Measurements from ENCODE around the gene OPCML. TPM values are rescaled to one million over a fixed set of nuclear protein-coding genes. Genes with fewer than 3 reads are reported as not detected.

Gene OPCML
- total RNA-seq, 2 experiments from 2014 or later, result not detected

GRCh38 chr11:132886335-132886734 is 646.0 kb downstream of the OPCML start:
- Mint-ChIP-seq H3K27me3 (peaks cover 2% of the 10 kb centered on the region), H3K4me3 (no peak overlapping the region), H3K9me3 (no peaks in the 10 kb centered on the region), H3K36me3 (no peaks in the 10 kb centered on the region), H3K4me1 (no peaks in the 10 kb centered on the region), H3K27ac (no peak overlapping the region)
- DNase-seq (no peak), ATAC-seq (ENCODE audit: low read depth) (no peak)
- POLR2A ChIA-PET, result no interaction called here

- ATAC-seq (ENCODE audit: low read depth) (no peak), DNase-seq (no peak)
- no peaks in the 10 kb centered on the region for H3K36me3 Mint-ChIP-seq
- H3K27me3 Mint-ChIP-seq, result peaks cover 2% of the 10 kb centered on the region
- no peak overlapping the region for H3K4me3 Mint-ChIP-seq
- H3K9me3 Mint-ChIP-seq, result no peaks in the 10 kb centered on the region
- H3K4me1 Mint-ChIP-seq, result no peaks in the 10 kb centered on the region
- no peak overlapping the region for H3K27ac Mint-ChIP-seq
- POLR2A ChIA-PET, result no interaction called here
Observed at GRCh38 chr11:132883241-132883640, 649.1 kb downstream of the OPCML start.

- Mint-ChIP-seq H3K27ac (no peak overlapping the region), H3K27me3 (peaks cover 2% of the 10 kb centered on the region)
- ATAC-seq (ENCODE audit: low read depth), result no peak
Observed at GRCh38 chr11:132881622-132882021, 650.7 kb downstream of the OPCML start.

GRCh38 chr11:132878111-132878510 is 654.2 kb downstream of the OPCML start:
- no peaks in the 10 kb centered on the region for H3K36me3 Mint-ChIP-seq
- peaks cover 3% of the 10 kb centered on the region for H3K4me1 Mint-ChIP-seq
- no peak overlapping the region for H3K27ac Mint-ChIP-seq
- H3K4me3 Mint-ChIP-seq, result no peak overlapping the region
- ATAC-seq (ENCODE audit: low read depth) (no peak), DNase-seq (no peak)
- H3K27me3 Mint-ChIP-seq, result no peaks in the 10 kb centered on the region
- H3K9me3 Mint-ChIP-seq, result no peaks in the 10 kb centered on the region
- POLR2A ChIA-PET, result no interaction called here

More at GRCh38 chr11:132881622-132882021, 650.7 kb downstream of the OPCML start:
- H3K4me3 Mint-ChIP-seq, result no peak overlapping the region
- H3K36me3 Mint-ChIP-seq, result no peaks in the 10 kb centered on the region
- POLR2A ChIA-PET, result no interaction called here
- peaks cover 2% of the 10 kb centered on the region for H3K4me1 Mint-ChIP-seq
- DNase-seq, result no peak
- no peaks in the 10 kb centered on the region for H3K9me3 Mint-ChIP-seq

DNA sequence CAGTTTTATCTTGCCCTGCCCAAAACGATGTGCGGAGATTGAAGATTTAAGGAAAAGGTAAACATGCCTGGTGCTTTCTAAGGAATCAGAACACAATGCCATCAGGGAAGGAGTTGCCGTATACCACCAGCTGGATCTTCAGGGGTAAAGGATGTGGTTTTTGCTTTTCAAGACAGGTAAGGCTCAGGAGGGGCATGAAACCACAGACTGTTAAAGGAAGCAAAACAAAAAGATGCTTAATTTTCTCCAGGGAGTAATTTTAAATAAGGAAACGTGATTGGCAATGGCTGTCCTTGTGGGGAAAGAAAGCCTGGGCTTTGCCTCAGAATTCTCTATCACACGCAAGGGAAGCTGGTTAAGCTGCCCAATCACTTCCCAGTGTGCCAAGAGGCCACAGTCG is 655.6 kb downstream of the OPCML start:
- DNase-seq, result no peak
- no peaks in the 10 kb centered on the region for H3K36me3 Mint-ChIP-seq
- no peaks in the 10 kb centered on the region for H3K27me3 Mint-ChIP-seq
- no peaks in the 10 kb centered on the region for H3K9me3 Mint-ChIP-seq
- H3K4me1 Mint-ChIP-seq, result peaks cover 3% of the 10 kb centered on the region
- POLR2A ChIA-PET, result no interaction called here
- no peak overlapping the region for H3K27ac Mint-ChIP-seq
- H3K4me3 Mint-ChIP-seq, result no peak overlapping the region
- no peak for ATAC-seq (ENCODE audit: low read depth)

- peaks cover 3% of the 10 kb centered on the region for H3K4me1 Mint-ChIP-seq
- POLR2A ChIA-PET, result no interaction called here
- no peak for ATAC-seq (ENCODE audit: low read depth)
- no peak for DNase-seq
- no peaks in the 10 kb centered on the region for H3K27me3 Mint-ChIP-seq
- H3K27ac Mint-ChIP-seq, result no peak overlapping the region
- H3K4me3 Mint-ChIP-seq, result no peak overlapping the region
- H3K36me3 Mint-ChIP-seq, result no peaks in the 10 kb centered on the region
- no peaks in the 10 kb centered on the region for H3K9me3 Mint-ChIP-seq
Observed at GRCh38 chr11:132876239-132876638, 656.1 kb downstream of the OPCML start.

DNA sequence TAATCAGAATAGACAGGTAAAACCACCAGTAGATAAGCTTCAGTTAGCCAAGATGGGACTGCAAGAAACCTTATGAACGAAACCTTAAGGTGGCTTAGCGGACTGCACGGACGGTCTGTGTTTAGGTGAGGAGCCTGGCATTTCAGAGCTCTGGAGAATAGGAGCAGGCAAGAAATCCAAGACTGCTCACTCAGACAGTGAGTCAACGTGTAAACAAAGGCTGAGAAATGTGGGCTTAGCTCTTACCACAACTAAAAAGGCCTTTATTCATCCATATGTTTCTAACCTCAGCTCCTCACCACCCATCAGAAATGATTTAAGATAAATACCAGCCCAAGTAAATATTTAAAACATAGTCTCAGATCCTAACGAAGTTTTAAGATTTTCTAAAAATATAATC is 657.7 kb downstream of the OPCML start:
- no peak for DNase-seq
- peaks cover 3% of the 10 kb centered on the region for H3K4me1 Mint-ChIP-seq
- no peaks in the 10 kb centered on the region for H3K27me3 Mint-ChIP-seq
- no peaks in the 10 kb centered on the region for H3K36me3 Mint-ChIP-seq
- no peak for ATAC-seq (ENCODE audit: low read depth)
- no peak overlapping the region for H3K27ac Mint-ChIP-seq
- POLR2A ChIA-PET, result no interaction called here
- H3K4me3 Mint-ChIP-seq, result no peak overlapping the region
- H3K9me3 Mint-ChIP-seq, result no peaks in the 10 kb centered on the region

DNA sequence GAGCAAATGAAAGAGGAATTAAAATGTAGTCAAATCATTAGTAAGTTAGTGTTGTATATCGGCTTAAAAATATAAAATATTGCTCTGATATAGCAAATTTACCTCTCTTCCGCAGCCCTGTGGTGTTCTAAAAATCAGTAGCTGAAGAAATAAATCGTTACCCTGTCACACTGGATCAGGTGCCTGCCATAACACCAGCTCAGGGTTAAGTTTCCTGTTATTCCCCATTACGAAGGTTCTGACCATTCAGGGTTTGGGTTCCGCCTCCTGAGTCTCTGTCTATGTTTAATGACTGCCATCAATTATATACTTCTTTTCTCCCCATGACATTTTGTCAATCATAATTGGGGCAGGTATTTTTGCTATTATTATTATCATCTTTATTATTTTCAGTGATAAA is 658.5 kb downstream of the OPCML start:
- POLR2A ChIA-PET, result no interaction called here
- no peaks in the 10 kb centered on the region for H3K36me3 Mint-ChIP-seq
- no peak for ATAC-seq (ENCODE audit: low read depth)
- no peak for DNase-seq
- peaks cover 3% of the 10 kb centered on the region for H3K4me1 Mint-ChIP-seq
- H3K4me3 Mint-ChIP-seq, result no peak overlapping the region
- no peaks in the 10 kb centered on the region for H3K9me3 Mint-ChIP-seq
- no peaks in the 10 kb centered on the region for H3K27me3 Mint-ChIP-seq
- no peak overlapping the region for H3K27ac Mint-ChIP-seq

- H3K9me3 Mint-ChIP-seq, result no peaks in the 10 kb centered on the region
- H3K4me1 Mint-ChIP-seq, result peaks cover 3% of the 10 kb centered on the region
- no peak overlapping the region for H3K27ac Mint-ChIP-seq
- H3K4me3 Mint-ChIP-seq, result no peak overlapping the region
- DNase-seq, result no peak
- H3K27me3 Mint-ChIP-seq, result peaks cover 2% of the 10 kb centered on the region
- no peak for ATAC-seq (ENCODE audit: low read depth)
- POLR2A ChIA-PET, result no interaction called here
- no peaks in the 10 kb centered on the region for H3K36me3 Mint-ChIP-seq
Observed at GRCh38 chr11:132872211-132872610, 660.1 kb downstream of the OPCML start.

DNA sequence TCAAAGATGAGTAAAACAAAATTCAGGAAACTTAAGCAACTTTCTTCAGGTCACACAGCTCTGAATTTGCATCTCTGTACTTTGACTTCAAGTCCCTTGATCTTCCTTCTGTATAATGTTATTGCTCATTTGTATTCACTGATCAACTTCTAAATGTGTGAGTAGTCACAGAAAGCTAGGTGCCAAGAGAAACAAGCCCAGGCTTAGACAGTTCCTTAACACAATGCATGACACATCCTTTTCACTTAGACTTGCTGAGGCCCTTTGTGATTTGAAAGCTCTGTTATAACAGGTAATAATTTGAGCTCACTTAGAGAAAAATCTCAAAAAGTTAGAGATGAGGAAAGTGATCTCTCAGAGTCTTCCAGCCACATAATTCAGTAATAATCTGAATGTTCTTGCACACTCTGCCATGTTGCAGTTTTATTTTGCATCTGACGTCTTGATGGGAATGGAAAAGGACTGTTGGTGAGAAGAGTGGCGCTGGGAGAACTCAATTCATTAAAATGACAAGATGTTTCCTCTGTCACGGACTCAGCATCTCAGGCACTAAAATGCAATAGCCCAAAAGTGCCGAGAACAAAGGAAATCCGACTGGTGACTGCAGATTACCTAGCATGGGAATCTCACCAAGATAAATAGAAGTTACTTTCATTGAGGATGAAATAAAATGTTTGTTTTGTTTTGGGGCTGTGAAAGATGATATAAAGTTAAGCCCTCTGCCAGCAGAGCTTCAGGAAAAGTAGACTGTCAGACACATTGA is 665.3 kb downstream of the OPCML start:
- H3K36me3 Mint-ChIP-seq, result no peaks in the 10 kb centered on the region
- H3K27ac Mint-ChIP-seq, result no peak overlapping the region
- H3K27me3 Mint-ChIP-seq, result peaks cover 2% of the 10 kb centered on the region
- ATAC-seq (ENCODE audit: low read depth) (no peak), DNase-seq (no peak)
- POLR2A ChIA-PET, result no interaction called here
- no peaks in the 10 kb centered on the region for H3K4me1 Mint-ChIP-seq
- no peak overlapping the region for H3K4me3 Mint-ChIP-seq
- no peaks in the 10 kb centered on the region for H3K9me3 Mint-ChIP-seq

- ATAC-seq (ENCODE audit: low read depth), result no peak
- no peaks in the 10 kb centered on the region for H3K9me3 Mint-ChIP-seq
- no peak overlapping the region for H3K27ac Mint-ChIP-seq
- no peaks in the 10 kb centered on the region for H3K4me1 Mint-ChIP-seq
- POLR2A ChIA-PET, result no interaction called here
- no peak overlapping the region for H3K4me3 Mint-ChIP-seq
- no peak for DNase-seq
- peaks cover 2% of the 10 kb centered on the region for H3K27me3 Mint-ChIP-seq
- no peaks in the 10 kb centered on the region for H3K36me3 Mint-ChIP-seq
Observed at GRCh38 chr11:132865623-132866022, 666.7 kb downstream of the OPCML start.

DNA sequence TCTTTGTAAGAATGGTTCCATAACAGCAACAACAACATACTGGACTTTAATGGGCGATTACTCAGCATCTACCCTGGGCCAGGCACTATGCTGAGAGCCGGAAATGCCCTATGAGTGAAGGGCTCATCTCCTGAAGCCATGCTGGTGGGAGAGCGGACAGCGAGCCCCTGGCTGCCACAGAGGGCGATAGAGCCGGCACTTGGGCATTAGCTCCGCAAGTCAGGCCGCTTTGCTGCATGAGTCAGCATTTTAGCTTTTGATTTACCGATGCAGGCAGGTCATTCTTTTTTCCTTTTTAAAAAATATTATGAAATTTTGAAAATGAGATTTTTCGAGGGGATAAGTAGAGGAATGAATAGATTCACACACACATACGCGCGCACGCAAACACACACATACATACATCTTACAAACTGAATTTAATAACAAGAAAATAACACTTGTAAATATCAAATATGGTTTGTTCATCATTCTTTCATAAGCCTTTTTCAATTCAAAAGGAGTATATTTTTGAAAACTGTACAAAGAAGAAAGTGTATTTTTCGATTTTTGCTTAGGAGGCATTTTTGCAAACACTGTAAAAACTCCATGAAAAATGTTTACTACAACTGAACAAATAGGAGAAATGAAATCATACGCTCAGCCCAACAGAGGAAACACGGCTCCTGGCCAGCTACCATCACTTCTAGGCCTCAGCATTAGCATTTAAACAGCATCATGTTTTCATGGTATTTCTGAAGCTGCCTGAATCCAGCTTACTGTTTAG is 667.3 kb downstream of the OPCML start:
- ATAC-seq (ENCODE audit: low read depth), result no peak
- no peak for DNase-seq
- H3K27ac Mint-ChIP-seq, result no peak overlapping the region
- no peak overlapping the region for H3K4me3 Mint-ChIP-seq
- H3K9me3 Mint-ChIP-seq, result no peaks in the 10 kb centered on the region
- no peaks in the 10 kb centered on the region for H3K4me1 Mint-ChIP-seq
- H3K36me3 Mint-ChIP-seq, result no peaks in the 10 kb centered on the region
- peaks cover 2% of the 10 kb centered on the region for H3K27me3 Mint-ChIP-seq
- POLR2A ChIA-PET, result no interaction called here

GRCh38 chr11:132862933-132863332 is 669.4 kb downstream of the OPCML start:
- POLR2A ChIA-PET, result no interaction called here
- H3K9me3 Mint-ChIP-seq, result no peaks in the 10 kb centered on the region
- DNase-seq (no peak), ATAC-seq (ENCODE audit: low read depth) (no peak)
- no peak overlapping the region for H3K4me3 Mint-ChIP-seq
- H3K27me3 Mint-ChIP-seq, result peaks cover 4% of the 10 kb centered on the region
- no peaks in the 10 kb centered on the region for H3K36me3 Mint-ChIP-seq
- no peak overlapping the region for H3K27ac Mint-ChIP-seq
- H3K4me1 Mint-ChIP-seq, result no peaks in the 10 kb centered on the region

DNA sequence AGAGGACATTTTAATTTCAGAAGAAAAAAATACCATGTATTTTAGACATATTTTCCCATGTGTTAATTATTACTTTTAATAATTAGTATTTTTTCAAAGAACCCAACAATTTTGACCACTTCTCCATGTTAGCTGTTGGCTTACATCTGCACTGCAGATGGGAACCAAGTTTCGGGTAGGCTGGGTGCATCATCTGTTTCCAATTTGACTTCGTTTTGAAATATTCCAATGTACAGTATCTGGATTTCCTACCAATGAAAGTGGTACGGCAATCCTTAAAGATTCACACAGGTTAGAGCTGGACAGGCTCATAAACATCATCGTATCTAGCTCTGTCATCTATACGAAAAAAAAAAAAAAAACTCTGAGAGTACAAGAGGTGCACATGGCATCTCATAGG is 670.2 kb downstream of the OPCML start:
- DNase-seq, result no peak
- no peaks in the 10 kb centered on the region for H3K4me1 Mint-ChIP-seq
- H3K36me3 Mint-ChIP-seq, result no peaks in the 10 kb centered on the region
- H3K27me3 Mint-ChIP-seq, result peaks cover 3% of the 10 kb centered on the region
- no peaks in the 10 kb centered on the region for H3K9me3 Mint-ChIP-seq
- POLR2A ChIA-PET, result no interaction called here
- H3K27ac Mint-ChIP-seq, result no peak overlapping the region
- ATAC-seq (ENCODE audit: low read depth), result no peak
- no peak overlapping the region for H3K4me3 Mint-ChIP-seq
